ENCODE measurements around the gene RGS10.

Gene RGS10

GRCh38 chr10:119481781-119482426 lies 60.6 kb downstream of the RGS10 start:
- no peak for TF ChIP-seq CTCF (IDR thresholded peaks at IDR 0.05; ENCODE audit: low read depth, low read length, missing control alignments)
- H3K36me3 ChIP-seq (replicated peaks), result no peaks in the 10 kb centered on the region
- no peak overlapping the region for H3K4me3 ChIP-seq (ENCODE audit: low read depth, low read length)
- DNase-seq, result no peak
- in situ Hi-C loops (cut with HindIII; ENCODE audit: low pct_ligation_motif_present, low sequenced_read_pairs), result no loop called here
- H3K27ac ChIP-seq, result no peak overlapping the region
- H3K27me3 ChIP-seq (replicated peaks), result peaks cover 16% of the 10 kb centered on the region

GRCh38 chr10:119480667-119481066 lies 61.9 kb downstream of the RGS10 start:
- no peak for TF ChIP-seq CTCF (IDR thresholded peaks at IDR 0.05; ENCODE audit: low read depth, low read length, missing control alignments)
- no peak overlapping the region for H3K27ac ChIP-seq
- no peak overlapping the region for H3K4me3 ChIP-seq (ENCODE audit: low read depth, low read length)
- in situ Hi-C loops (cut with HindIII; ENCODE audit: low pct_ligation_motif_present, low sequenced_read_pairs), result no loop called here
- peaks cover 16% of the 10 kb centered on the region for H3K27me3 ChIP-seq (replicated peaks)
- H3K36me3 ChIP-seq (replicated peaks), result no peaks in the 10 kb centered on the region
- no peak for DNase-seq

GRCh38 chr10:119479532-119479931 lies 63.0 kb downstream of the RGS10 start:
- Histone ChIP-seq H3K27ac (no peak overlapping the region), H3K36me3 (replicated peaks) (no peaks in the 10 kb centered on the region), H3K4me3 (ENCODE audit: low read depth, low read length) (no peak overlapping the region), H3K27me3 (replicated peaks) (peaks cover 16% of the 10 kb centered on the region)
- DNase-seq, result no peak
- TF ChIP-seq CTCF (IDR thresholded peaks at IDR 0.05; ENCODE audit: low read depth, low read length, missing control alignments), result no peak
- in situ Hi-C loops (cut with HindIII; ENCODE audit: low pct_ligation_motif_present, low sequenced_read_pairs), result no loop called here

GRCh38 chr10:119478811-119479341 lies 63.6 kb downstream of the RGS10 start:
- no peak for TF ChIP-seq CTCF (IDR thresholded peaks at IDR 0.05; ENCODE audit: low read depth, low read length, missing control alignments)
- H3K27ac ChIP-seq, result no peak overlapping the region
- peaks cover 16% of the 10 kb centered on the region for H3K27me3 ChIP-seq (replicated peaks)
- no peak overlapping the region for H3K4me3 ChIP-seq (ENCODE audit: low read depth, low read length)
- in situ Hi-C loops (cut with HindIII; ENCODE audit: low pct_ligation_motif_present, low sequenced_read_pairs), result no loop called here
- DNase-seq, result no peak
- no peaks in the 10 kb centered on the region for H3K36me3 ChIP-seq (replicated peaks)

GRCh38 chr10:119478111-119478802 lies 64.3 kb downstream of the RGS10 start:
- DNase-seq, result no peak
- in situ Hi-C loops (cut with HindIII; ENCODE audit: low pct_ligation_motif_present, low sequenced_read_pairs), result no loop called here
- Histone ChIP-seq H3K4me3 (ENCODE audit: low read depth, low read length) (no peak overlapping the region), H3K27me3 (replicated peaks) (peaks cover 16% of the 10 kb centered on the region), H3K27ac (no peak overlapping the region), H3K36me3 (replicated peaks) (no peaks in the 10 kb centered on the region)
- TF ChIP-seq CTCF (IDR thresholded peaks at IDR 0.05; ENCODE audit: low read depth, low read length, missing control alignments), result no peak

Measured in brain microvascular endothelial cell (primary cell).